OCI-LY1 (cell line): ENCODE data around the gene CRACR2B.
A peak's percentile ranks its signal among the peaks of the same experiment; 100 is the strongest.

ENCODE experiments used
- H2AFZ ChIP-seq: fragments of 200-600 bp; sonication (generic), shearing (Covaris generic); 2 replicates; pipeline ENCODE4 v1.6.0; 2014; ENCODE audit warnings: antibody characterized with exemption, mild to moderate bottlenecking, low read length
- H3F3A ChIP-seq: fragments of 200-600 bp; sonication (generic), shearing (Covaris generic); 2 replicates; pipeline ENCODE4 v1.6.0; 2014; ENCODE audit warnings: mild to moderate bottlenecking, antibody characterized with exemption, low read length, moderate library complexity; ENCODE audit not compliant: insufficient read depth
- H3K27ac ChIP-seq: fragments of 200-600 bp; sonication (generic); 2 replicates; pipeline ENCODE4 v1.5.1; 2014; ENCODE audit warnings: low read length, mixed run types, mild to moderate bottlenecking, low read depth; ENCODE audit not compliant: poor library complexity, severe bottlenecking
- H3K27me3 ChIP-seq: fragments of 200-600 bp; sonication (generic); 2 replicates; pipeline ENCODE4 v1.6.0; 2014; ENCODE audit warnings: antibody characterized with exemption, mild to moderate bottlenecking, low read length, moderate library complexity; ENCODE audit not compliant: insufficient read depth
- H3K36me3 ChIP-seq: fragments of 200-600 bp; sonication (generic); 2 replicates; pipeline ENCODE4 v1.6.1; 2014; ENCODE audit warnings: mild to moderate bottlenecking, antibody characterized with exemption, low read length, moderate library complexity, mixed read lengths; ENCODE audit not compliant: insufficient read depth
- H3K4me1 ChIP-seq: fragments of 200-600 bp; sonication (generic); 2 replicates; pipeline ENCODE4 v1.5.1; 2014; ENCODE audit warnings: mild to moderate bottlenecking, low read length, moderate library complexity; ENCODE audit not compliant: insufficient read depth, severe bottlenecking
- H3K4me2 ChIP-seq: fragments of 200-600 bp; sonication (generic), shearing (Covaris generic); 2 replicates; pipeline ENCODE4 v1.6.1; 2014; ENCODE audit warnings: low read length
- H3K4me3 ChIP-seq: fragments of 200-600 bp; sonication (generic); 2 replicates; pipeline ENCODE4 v1.5.1; 2014; ENCODE audit warnings: low read length, low read depth, mild to moderate bottlenecking, mixed read lengths; ENCODE audit not compliant: poor library complexity, severe bottlenecking
- H3K79me2 ChIP-seq: fragments of 200-600 bp; shearing (Covaris generic); 2 replicates; pipeline ENCODE4 v1.6.1; 2016; ENCODE audit warnings: mixed run types, low read length, mixed read lengths; ENCODE audit not compliant: insufficient read depth
- H3K9ac ChIP-seq: fragments of 200-600 bp; sonication (generic), shearing (Covaris generic); 2 replicates; pipeline ENCODE4 v1.6.1; 2014; ENCODE audit warnings: mild to moderate bottlenecking, low read length, mixed read lengths
- H3K9me2 ChIP-seq: fragments of 200-600 bp; sonication (generic), shearing (Covaris generic); 2 replicates; pipeline ENCODE4 v1.6.1; 2014; ENCODE audit warnings: low read depth, mild to moderate bottlenecking, low read length, mixed read lengths
- H3K9me3 ChIP-seq: fragments of 200-600 bp; shearing (Covaris generic); 2 replicates; pipeline ENCODE4 v1.6.1; 2014; ENCODE audit warnings: low read length, mixed read lengths
- H4K20me1 ChIP-seq: fragments of 200-600 bp; sonication (generic), shearing (Covaris generic); 2 replicates; pipeline ENCODE4 v1.6.0; 2016; ENCODE audit warnings: mild to moderate bottlenecking, low read length; ENCODE audit not compliant: insufficient read depth
- EZH2 ChIP-seq: fragments of 200-600 bp; sonication (generic), shearing (Covaris generic); IDR thresholded peaks from 2 replicates; pipeline ENCODE4 v1.8.0; 2017; ENCODE audit warnings: borderline replicate concordance, mixed run types, mild to moderate bottlenecking, antibody characterized with exemption, low read length, moderate library complexity, mixed read lengths
- TF ChIP-seq, protein P1 (sequence below): fragments of 200-600 bp; sonication (generic), shearing (Covaris generic); IDR thresholded peaks from 2 replicates; pipeline ENCODE4 v1.5.1; 2017; ENCODE audit warnings: mild to moderate bottlenecking, antibody characterized with exemption, low read length, moderate library complexity, mixed read lengths

Gene CRACR2B

DNA sequence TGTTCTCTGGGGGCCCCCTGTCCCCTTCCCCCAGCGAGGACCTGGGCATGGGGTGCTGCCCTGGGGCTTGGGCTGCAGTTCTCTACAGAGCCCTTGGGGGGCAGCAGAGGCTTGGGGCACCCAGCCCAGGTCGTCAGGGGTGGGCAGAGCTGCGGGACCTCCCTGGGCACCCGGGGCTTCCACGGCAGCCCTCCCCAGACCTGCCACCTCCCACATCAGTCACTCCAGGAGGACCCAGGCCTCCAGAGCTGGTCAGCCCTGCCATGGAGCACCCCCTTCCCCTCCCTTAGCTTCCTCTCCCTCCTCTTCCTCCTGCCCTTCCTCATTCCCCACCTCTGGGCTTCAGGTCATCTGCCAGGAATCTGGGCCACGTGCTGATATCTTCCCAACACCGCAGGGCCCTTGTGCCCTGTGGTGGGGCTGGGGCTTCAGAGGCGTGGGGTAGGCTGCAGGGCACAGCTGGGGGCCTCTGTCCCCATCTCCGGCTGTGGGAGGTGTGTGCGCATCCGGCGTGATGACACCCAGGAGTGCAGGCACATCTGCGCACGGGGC lies 20.7 kb downstream of the CRACR2B start:
- Histone ChIP-seq H3K4me1 (peaks cover 26% of the 10 kb centered on the region), H3K9ac (no peak overlapping the region; the same call in 1 of the 2 replicates), H3K27me3 (peaks cover 4% of the 10 kb centered on the region; the same call in 1 of the 2 replicates), H3K27ac (no peak overlapping the region), H3K36me3 (no peaks in the 10 kb centered on the region), H2AFZ (no peak overlapping the region), H3K4me3 (peak overlapping the region; percentile 66), H3F3A (no peaks in the 10 kb centered on the region), H3K79me2 (no peaks in the 10 kb centered on the region), H3K9me2 (no peaks in the 10 kb centered on the region), H3K4me2 (peak overlapping the region; percentile 66), H4K20me1 (no peaks in the 10 kb centered on the region), H3K9me3 (no peaks in the 10 kb centered on the region)
- no peak for TF ChIP-seq EZH2
- TF ChIP-seq, protein P1, sequence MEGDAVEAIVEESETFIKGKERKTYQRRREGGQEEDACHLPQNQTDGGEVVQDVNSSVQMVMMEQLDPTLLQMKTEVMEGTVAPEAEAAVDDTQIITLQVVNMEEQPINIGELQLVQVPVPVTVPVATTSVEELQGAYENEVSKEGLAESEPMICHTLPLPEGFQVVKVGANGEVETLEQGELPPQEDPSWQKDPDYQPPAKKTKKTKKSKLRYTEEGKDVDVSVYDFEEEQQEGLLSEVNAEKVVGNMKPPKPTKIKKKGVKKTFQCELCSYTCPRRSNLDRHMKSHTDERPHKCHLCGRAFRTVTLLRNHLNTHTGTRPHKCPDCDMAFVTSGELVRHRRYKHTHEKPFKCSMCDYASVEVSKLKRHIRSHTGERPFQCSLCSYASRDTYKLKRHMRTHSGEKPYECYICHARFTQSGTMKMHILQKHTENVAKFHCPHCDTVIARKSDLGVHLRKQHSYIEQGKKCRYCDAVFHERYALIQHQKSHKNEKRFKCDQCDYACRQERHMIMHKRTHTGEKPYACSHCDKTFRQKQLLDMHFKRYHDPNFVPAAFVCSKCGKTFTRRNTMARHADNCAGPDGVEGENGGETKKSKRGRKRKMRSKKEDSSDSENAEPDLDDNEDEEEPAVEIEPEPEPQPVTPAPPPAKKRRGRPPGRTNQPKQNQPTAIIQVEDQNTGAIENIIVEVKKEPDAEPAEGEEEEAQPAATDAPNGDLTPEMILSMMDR = peak; percentile 87

DNA sequence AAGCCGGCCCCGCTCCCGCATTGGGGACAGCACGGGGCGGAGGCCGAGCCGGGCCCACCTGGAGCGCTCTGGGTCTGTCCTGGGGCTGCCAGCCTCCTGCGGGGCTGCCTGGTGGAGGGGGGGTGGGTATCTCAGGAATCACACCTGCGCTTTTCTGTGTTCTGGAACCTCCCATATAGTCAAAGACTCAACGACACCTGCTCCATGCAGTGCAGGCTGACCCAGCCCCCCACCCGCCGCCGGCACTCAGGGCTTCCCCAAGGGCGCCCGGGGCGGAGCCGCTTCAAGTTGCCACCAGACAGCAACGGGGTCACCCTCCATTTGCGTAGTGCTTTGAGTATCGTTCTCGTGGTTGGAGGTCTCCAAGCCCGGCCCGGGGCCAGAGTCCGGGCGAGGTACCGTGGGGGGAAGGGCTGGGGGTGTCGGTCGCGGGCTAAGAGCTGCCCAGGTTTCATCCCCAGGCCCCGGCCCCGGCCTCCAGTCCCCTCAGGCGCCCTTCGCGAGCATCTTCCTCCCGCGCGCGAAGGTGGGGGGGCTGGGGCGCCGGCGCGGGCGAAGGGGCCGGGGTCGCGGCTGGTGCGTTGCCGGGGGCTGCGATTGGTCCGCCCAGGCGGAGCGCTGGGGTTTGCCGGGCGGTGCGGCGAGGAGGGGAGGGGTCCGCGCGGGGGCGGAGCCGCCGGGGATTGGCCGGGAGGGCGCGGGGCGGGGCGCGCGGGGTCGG lies 21.5 kb downstream of the CRACR2B start:
- H2AFZ ChIP-seq = no peak overlapping the region
- H3K4me1 ChIP-seq = peaks cover 18% of the 10 kb centered on the region
- no peaks in the 10 kb centered on the region for H3F3A ChIP-seq
- H3K4me3 ChIP-seq = peak overlapping the region; percentile 66
- no peaks in the 10 kb centered on the region for H3K9me3 ChIP-seq
- no peak for TF ChIP-seq EZH2
- TF ChIP-seq, protein P1 = no peak
- H3K36me3 ChIP-seq = no peaks in the 10 kb centered on the region
- no peaks in the 10 kb centered on the region for H3K79me2 ChIP-seq
- peaks cover 4% of the 10 kb centered on the region; the same call in 1 of the 2 replicates for H3K27me3 ChIP-seq
- no peaks in the 10 kb centered on the region for H4K20me1 ChIP-seq
- no peaks in the 10 kb centered on the region for H3K9me2 ChIP-seq
- H3K27ac ChIP-seq = no peak overlapping the region
- H3K9ac ChIP-seq = peak overlapping the region; percentile 49; the same call in 1 of the 2 replicates
- peak overlapping the region; percentile 66 for H3K4me2 ChIP-seq

DNA sequence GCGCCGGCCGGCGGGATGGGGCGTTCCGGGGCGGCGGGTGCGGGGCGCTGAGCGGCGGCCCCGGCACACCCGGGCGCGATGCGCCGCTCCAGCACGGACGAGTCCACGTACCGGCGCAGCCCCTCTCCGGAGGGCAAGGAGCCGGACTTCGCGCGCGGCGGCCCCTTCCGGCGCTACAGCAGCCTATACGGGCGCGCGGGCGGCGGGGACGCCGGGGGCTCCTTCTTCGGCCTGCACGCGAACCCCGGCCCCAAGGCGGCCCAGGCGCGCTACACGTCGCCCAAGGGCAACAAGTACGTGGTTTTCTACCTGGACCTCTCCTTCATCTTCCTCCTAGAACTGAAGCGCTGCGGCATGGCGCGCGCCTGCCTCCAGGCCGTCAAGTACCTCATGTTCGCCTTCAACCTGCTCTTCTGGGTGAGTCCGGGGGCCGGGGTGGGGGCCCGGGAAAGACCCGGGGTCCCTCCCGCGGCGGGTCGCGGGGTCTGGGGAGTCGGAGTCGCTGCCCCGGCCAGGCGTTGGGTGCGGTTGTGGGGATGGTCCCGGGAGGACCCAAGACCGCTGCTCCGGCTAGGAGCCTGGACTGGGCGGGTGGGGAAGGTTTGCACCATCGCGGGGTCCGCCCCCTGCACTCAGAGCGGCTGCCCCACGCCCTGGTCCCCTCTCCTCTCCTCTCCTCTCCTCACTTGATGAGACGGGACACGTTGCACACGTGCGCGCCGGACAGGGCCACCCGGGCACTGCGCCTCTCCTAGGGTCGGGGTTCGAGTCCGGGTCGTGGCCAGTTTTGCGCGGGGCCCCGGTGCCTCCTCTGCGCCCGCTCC lies 22.4 kb downstream of the CRACR2B start:
- H3K4me2 ChIP-seq = peak overlapping the region; percentile 83
- no peaks in the 10 kb centered on the region for H3K9me2 ChIP-seq
- H3K9me3 ChIP-seq = no peaks in the 10 kb centered on the region
- H3K27me3 ChIP-seq = peaks cover 4% of the 10 kb centered on the region; the same call in 1 of the 2 replicates
- H3K4me1 ChIP-seq = peaks cover 18% of the 10 kb centered on the region
- H3K36me3 ChIP-seq = no peaks in the 10 kb centered on the region
- peak overlapping the region; percentile 66 for H3K4me3 ChIP-seq
- peak overlapping the region; percentile 46; the same call in 1 of the 2 replicates for H3K9ac ChIP-seq
- no peaks in the 10 kb centered on the region for H3F3A ChIP-seq
- H3K27ac ChIP-seq = no peak overlapping the region
- H4K20me1 ChIP-seq = no peaks in the 10 kb centered on the region
- H2AFZ ChIP-seq = no peak overlapping the region
- TF ChIP-seq, protein P1 = no peak
- TF ChIP-seq EZH2 = no peak
- H3K79me2 ChIP-seq = no peaks in the 10 kb centered on the region
